GM23338 (cell line): ENCODE data around the gene PRKAR1B. TPM values are rescaled to one million over a fixed set of nuclear protein-coding genes. Genes with fewer than 3 reads are reported as not detected.

Source experiments
- ATAC-seq: fragments of 200-7000 bp; cut with Tn5 transposase; 3 replicates; pipeline ENCODE4 v1.9.1; 2020
- DNase-seq: peaks from one replicate; pipeline ENCODE4 v3.0.0-alpha.2; 2015; ENCODE audit warnings: low spot score
- H2AFZ ChIP-seq: fragments of 200-600 bp; sonication (generic); 2 replicates; pipeline ENCODE4 v1.8.0; 2016; ENCODE audit warnings: antibody characterized with exemption, mild to moderate bottlenecking, moderate library complexity
- H3F3A ChIP-seq: fragments of 200-600 bp; sonication (generic); replicated peaks from 2 replicates; pipeline ENCODE4 v1.8.0; 2017; ENCODE audit warnings: antibody characterized with exemption, mixed run types, low read depth
- H3K27ac ChIP-seq: fragments of 200-600 bp; sonication (generic); 2 replicates; pipeline ENCODE4 v1.6.1; 2016; ENCODE audit warnings: low read depth
- H3K27me3 ChIP-seq: fragments of 200-600 bp; sonication (generic); 2 replicates; pipeline ENCODE4 v1.8.0; 2016; ENCODE audit warnings: mild to moderate bottlenecking, mixed run types, moderate library complexity; ENCODE audit not compliant: insufficient read depth
- H3K36me3 ChIP-seq: fragments of 200-600 bp; sonication (generic); 2 replicates; pipeline ENCODE4 v1.8.0; 2016; ENCODE audit warnings: mild to moderate bottlenecking; ENCODE audit not compliant: insufficient read depth
- H3K4me1 ChIP-seq: fragments of 200-600 bp; sonication (generic); 2 replicates; pipeline ENCODE4 v1.8.0; 2016; ENCODE audit warnings: mild to moderate bottlenecking, moderate library complexity; ENCODE audit not compliant: insufficient read depth
- H3K4me2 ChIP-seq: fragments of 200-600 bp; sonication (generic); 2 replicates; pipeline ENCODE4 v1.7.1; 2017; ENCODE audit warnings: mixed run types
- H3K4me3 ChIP-seq: fragments of 200-600 bp; sonication (generic); 2 replicates; pipeline ENCODE4 v1.6.1; 2016; ENCODE audit warnings: mixed run types
- H3K79me2 ChIP-seq: fragments of 200-600 bp; sonication (generic); replicated peaks from 2 replicates; pipeline ENCODE4 v1.8.0; 2017; ENCODE audit warnings: mild to moderate bottlenecking; ENCODE audit not compliant: insufficient read depth
- H3K9me2 ChIP-seq: fragments of 200-600 bp; sonication (generic); 2 replicates; pipeline ENCODE4 v1.8.0; 2017; ENCODE audit not compliant: insufficient read depth
- H4K20me1 ChIP-seq: fragments of 200-600 bp; sonication (generic); replicated peaks from 2 replicates; pipeline ENCODE4 v1.8.0; 2017; ENCODE audit warnings: mild to moderate bottlenecking; ENCODE audit not compliant: insufficient read depth
- H3K27ac Mint-ChIP-seq: 2 replicates; pipeline ENCODE4 v1.8.0; 2020; ENCODE audit warnings: inconsistent platforms, mild to moderate bottlenecking, moderate library complexity, mixed read lengths
- H3K27me3 Mint-ChIP-seq: 3 replicates; pipeline ENCODE4 v1.8.0; 2022; ENCODE audit warnings: low read depth, mild to moderate bottlenecking, moderate library complexity, mixed read lengths, inconsistent platforms; ENCODE audit not compliant: insufficient read depth, poor library complexity
- H3K36me3 Mint-ChIP-seq: 3 replicates; pipeline ENCODE4 v1.8.0; 2021; ENCODE audit warnings: low read depth, mild to moderate bottlenecking, inconsistent platforms, moderate library complexity, mixed read lengths
- H3K4me1 Mint-ChIP-seq: 3 replicates; pipeline ENCODE4 v1.8.0; 2020; ENCODE audit warnings: mild to moderate bottlenecking, inconsistent platforms, mixed read lengths
- H3K4me3 Mint-ChIP-seq: 3 replicates; pipeline ENCODE4 v1.8.0; 2021; ENCODE audit warnings: moderate library complexity, mild to moderate bottlenecking, inconsistent platforms, mixed read lengths
- H3K9me3 Mint-ChIP-seq: 3 replicates; pipeline ENCODE4 v1.8.0; 2020; ENCODE audit warnings: moderate library complexity, mild to moderate bottlenecking, inconsistent platforms, mixed read lengths
- CREB1 ChIP-seq: fragments of 250-450 bp; sonication (Bioruptor Pico); IDR thresholded peaks from 2 replicates; pipeline ENCODE4 v1.5.0; 2020; ENCODE audit warnings: low read depth, mild to moderate bottlenecking, moderate library complexity
- CTCF ChIP-seq, 2 experiments: fragments of 200-600 bp in 1 of 2; sonication (generic) in 1 of 2; conservative IDR thresholded peaks; 2 replicates each; pipeline versions ENCODE4 v1.5.1 to v1.6.1; 2016 to 2017; ENCODE audit warnings: antibody characterized with exemption in 2 of 2, low read depth in 2 of 2, mild to moderate bottlenecking in 2 of 2, moderate library complexity in 1 of 2
- ETS1 ChIP-seq: IDR thresholded peaks from 2 replicates; pipeline ENCODE4 v1.6.1; 2016; ENCODE audit warnings: antibody characterized with exemption
- EZH2 ChIP-seq: fragments of 200-600 bp; sonication (generic); IDR thresholded peaks from one replicate; pipeline ENCODE4 v1.8.0; 2017; ENCODE audit warnings: antibody characterized with exemption, mild to moderate bottlenecking, low read depth; ENCODE audit not compliant: unreplicated experiment
- EZH2phosphoT487 ChIP-seq: fragments of 200-600 bp; sonication (generic); IDR thresholded peaks from one replicate; pipeline ENCODE4 v1.8.1; 2018; ENCODE audit warnings: antibody characterized with exemption; ENCODE audit not compliant: unreplicated experiment
- JUNB ChIP-seq: IDR thresholded peaks from one replicate; pipeline ENCODE4 v1.6.1; 2016; ENCODE audit warnings: antibody characterized with exemption; ENCODE audit not compliant: unreplicated experiment
- NANOG ChIP-seq: IDR thresholded peaks from 2 replicates; pipeline ENCODE4 v1.6.1; 2016; ENCODE audit warnings: antibody characterized with exemption, borderline replicate concordance
- POLR2AphosphoS5 ChIP-seq: IDR thresholded peaks from 2 replicates; pipeline ENCODE4 v1.6.1; 2016; ENCODE audit warnings: antibody characterized with exemption, low read depth
- REST ChIP-seq: IDR thresholded peaks from one replicate; pipeline ENCODE4 v1.6.1; 2018; ENCODE audit warnings: antibody characterized with exemption; ENCODE audit not compliant: unreplicated experiment
- STAT1 ChIP-seq: IDR thresholded peaks from one replicate; pipeline ENCODE4 v1.6.1; 2016; ENCODE audit warnings: antibody characterized with exemption; ENCODE audit not compliant: unreplicated experiment
- ZNF331 ChIP-seq: fragments of 250-450 bp; sonication (Bioruptor Pico); IDR thresholded peaks from 2 replicates; pipeline ENCODE4 v1.5.0; 2020; ENCODE audit warnings: low read depth, mild to moderate bottlenecking, moderate library complexity
- polyA plus RNA-seq: library from polyadenylated mRNA; unstranded; fragments of >200 nt; fragmentation: Nextera tagmentation; extraction: Ambion mirVana; gene quantifications from 2 replicates; pipeline ENCODE4 v1.2.1, GENCODE V29; 2016
- total RNA-seq: library from RNA; depleted of rRNA; stranded (reverse); fragments of >200 nt; shearing (Covaris generic); gene quantifications from 2 replicates; pipeline ENCODE4 v1.2.3, GENCODE V29; 2014

PRKAR1B gene
- total and polyA plus RNA-seq, 2 experiments from 2014 or later, result 35.7 to 36.7 TPM

- no peak overlapping the region for H2AFZ ChIP-seq
- H3K9me2 ChIP-seq, result peaks cover 3% of the 10 kb centered on the region
- H3K27ac Mint-ChIP-seq, result peak overlapping the region; percentile 82; the same call in 1 of the 2 replicates
- H3K4me3 ChIP-seq, result no peak overlapping the region
- no peak for TF ChIP-seq STAT1
- no peak for TF ChIP-seq JUNB
- no peak for TF ChIP-seq CREB1 (CRISPR knock-in tag)
- no peak for TF ChIP-seq NANOG
- no peak for TF ChIP-seq REST
- no peak for TF ChIP-seq CTCF (conservative IDR thresholded peaks at IDR 0.05; ENCODE audit: low read depth in 2 of 2)
- no peak for TF ChIP-seq POLR2AphosphoS5
- no peak for TF ChIP-seq EZH2phosphoT487
- H3K36me3 ChIP-seq, result no peaks in the 10 kb centered on the region
- H3K27ac ChIP-seq, result no peak overlapping the region
- no peaks in the 10 kb centered on the region for H3F3A ChIP-seq
- H3K4me2 ChIP-seq, result no peak overlapping the region
- H3K4me1 ChIP-seq, result no peaks in the 10 kb centered on the region
- H3K36me3 Mint-ChIP-seq, result no peaks in the 10 kb centered on the region; the same call in 2 of the 3 replicates
- no peaks in the 10 kb centered on the region for H4K20me1 ChIP-seq
- no peaks in the 10 kb centered on the region for H3K9me3 Mint-ChIP-seq
- DNase-seq (no peak), ATAC-seq (no peak; the same call in 2 of the 3 replicates)
- no peaks in the 10 kb centered on the region for H3K79me2 ChIP-seq
- H3K4me3 Mint-ChIP-seq, result no peak overlapping the region
- no peaks in the 10 kb centered on the region for H3K27me3 ChIP-seq
- no peaks in the 10 kb centered on the region; the same call in 2 of the 3 replicates for H3K4me1 Mint-ChIP-seq
- peaks cover 21% of the 10 kb centered on the region for H3K27me3 Mint-ChIP-seq
Measured at GRCh38 chr7:560966-561630, 166.0 kb downstream of the PRKAR1B start.

GRCh38 chr7:559396-559705 lies 167.7 kb downstream of the PRKAR1B start:
- no peak overlapping the region for H3K27ac ChIP-seq
- H3K4me1 ChIP-seq, result no peaks in the 10 kb centered on the region
- no peaks in the 10 kb centered on the region for H3K36me3 ChIP-seq
- Mint-ChIP-seq H3K4me3 (no peak overlapping the region), H3K36me3 (peaks cover 6% of the 10 kb centered on the region; the same call in 2 of the 3 replicates), H3K9me3 (no peaks in the 10 kb centered on the region), H3K4me1 (no peaks in the 10 kb centered on the region; the same call in 2 of the 3 replicates), H3K27ac (no peak overlapping the region), H3K27me3 (peaks cover 19% of the 10 kb centered on the region)
- no peak overlapping the region for H3K4me2 ChIP-seq
- H3K27me3 ChIP-seq, result no peaks in the 10 kb centered on the region
- H3K4me3 ChIP-seq, result no peak overlapping the region
- H3F3A ChIP-seq, result no peaks in the 10 kb centered on the region
- no peaks in the 10 kb centered on the region for H3K79me2 ChIP-seq
- no peak overlapping the region for H2AFZ ChIP-seq
- H4K20me1 ChIP-seq, result no peaks in the 10 kb centered on the region
- DNase-seq (no peak), ATAC-seq (no peak)
- H3K9me2 ChIP-seq, result no peaks in the 10 kb centered on the region
- TF ChIP-seq CTCF (conservative IDR thresholded peaks at IDR 0.05; ENCODE audit: low read depth in 2 of 2), result no peak
- no peak for TF ChIP-seq JUNB
- TF ChIP-seq CREB1 (CRISPR knock-in tag), result no peak
- no peak for TF ChIP-seq POLR2AphosphoS5
- no peak for TF ChIP-seq ZNF331 (CRISPR knock-in tag)
- TF ChIP-seq ETS1, result no peak
- TF ChIP-seq REST, result no peak
- TF ChIP-seq NANOG, result no peak
- no peak for TF ChIP-seq EZH2
